ENCODE measurements around the gene KLHL7. TPM values are rescaled to one million over a fixed set of nuclear protein-coding genes. Genes with fewer than 3 reads are reported as not detected.

The KLHL7 gene, protein sequence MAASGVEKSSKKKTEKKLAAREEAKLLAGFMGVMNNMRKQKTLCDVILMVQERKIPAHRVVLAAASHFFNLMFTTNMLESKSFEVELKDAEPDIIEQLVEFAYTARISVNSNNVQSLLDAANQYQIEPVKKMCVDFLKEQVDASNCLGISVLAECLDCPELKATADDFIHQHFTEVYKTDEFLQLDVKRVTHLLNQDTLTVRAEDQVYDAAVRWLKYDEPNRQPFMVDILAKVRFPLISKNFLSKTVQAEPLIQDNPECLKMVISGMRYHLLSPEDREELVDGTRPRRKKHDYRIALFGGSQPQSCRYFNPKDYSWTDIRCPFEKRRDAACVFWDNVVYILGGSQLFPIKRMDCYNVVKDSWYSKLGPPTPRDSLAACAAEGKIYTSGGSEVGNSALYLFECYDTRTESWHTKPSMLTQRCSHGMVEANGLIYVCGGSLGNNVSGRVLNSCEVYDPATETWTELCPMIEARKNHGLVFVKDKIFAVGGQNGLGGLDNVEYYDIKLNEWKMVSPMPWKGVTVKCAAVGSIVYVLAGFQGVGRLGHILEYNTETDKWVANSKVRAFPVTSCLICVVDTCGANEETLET
- total RNA-seq (10 to 100 TPM; 17.5 to 31.6 (median 23.5) TPM), polyA plus RNA-seq (10 to 100 TPM in 2 of 3 donors, 1 to 10 TPM in 1; 8.8 to 12.3 (median 11.8) TPM)
- long read RNA-seq, donor 1, full-length matches to known transcripts: 12 of 17 reads
- long read RNA-seq, donor 1, partial matches to known transcripts: 5 of 17 reads
- long read RNA-seq, donor 1, other reads (novel, unspliced or antisense): 0 of 17 reads
- long read RNA-seq, donor 2, full-length matches to known transcripts: 5 of 5 reads
- long read RNA-seq, donor 2, partial matches to known transcripts: 0 of 5 reads
- long read RNA-seq, donor 2, other reads (novel, unspliced or antisense): 0 of 5 reads

- intact Hi-C loops (cut with DNase I; ENCODE audit: low total_unique reads): loop anchor here (5.0 kb wide), 1 partner anchor 77 kb away; the partner anchor contains the start of gene NUP42
- TF ChIP-seq POLR2A (IDR thresholded peaks at IDR 0.05) (peak; percentile 66 to 90 (median 87)), POLR2AphosphoS5 (IDR thresholded peaks at IDR 0.05) (peak; percentile 97 to 99 (median 99))
- TF ChIP-seq, protein P1, sequence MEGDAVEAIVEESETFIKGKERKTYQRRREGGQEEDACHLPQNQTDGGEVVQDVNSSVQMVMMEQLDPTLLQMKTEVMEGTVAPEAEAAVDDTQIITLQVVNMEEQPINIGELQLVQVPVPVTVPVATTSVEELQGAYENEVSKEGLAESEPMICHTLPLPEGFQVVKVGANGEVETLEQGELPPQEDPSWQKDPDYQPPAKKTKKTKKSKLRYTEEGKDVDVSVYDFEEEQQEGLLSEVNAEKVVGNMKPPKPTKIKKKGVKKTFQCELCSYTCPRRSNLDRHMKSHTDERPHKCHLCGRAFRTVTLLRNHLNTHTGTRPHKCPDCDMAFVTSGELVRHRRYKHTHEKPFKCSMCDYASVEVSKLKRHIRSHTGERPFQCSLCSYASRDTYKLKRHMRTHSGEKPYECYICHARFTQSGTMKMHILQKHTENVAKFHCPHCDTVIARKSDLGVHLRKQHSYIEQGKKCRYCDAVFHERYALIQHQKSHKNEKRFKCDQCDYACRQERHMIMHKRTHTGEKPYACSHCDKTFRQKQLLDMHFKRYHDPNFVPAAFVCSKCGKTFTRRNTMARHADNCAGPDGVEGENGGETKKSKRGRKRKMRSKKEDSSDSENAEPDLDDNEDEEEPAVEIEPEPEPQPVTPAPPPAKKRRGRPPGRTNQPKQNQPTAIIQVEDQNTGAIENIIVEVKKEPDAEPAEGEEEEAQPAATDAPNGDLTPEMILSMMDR (IDR thresholded peaks at IDR 0.05 in 8 of 11, conservative IDR thresholded peaks at IDR 0.05 in 3 of 11): peak in 2 of 11 experiments; percentile 19 to 29
Observed at GRCh38 chr7:23105644-23106056, at the start of gene KLHL7. KLHL7 (plus strand) TSS chr7:23105785; CDS start chr7:23106027, 242 bp downstream.

GRCh38 chr7:23058408-23059096, 47.0 kb upstream of the KLHL7 start:
- intact Hi-C loops (cut with DNase I; ENCODE audit: low total_unique reads): loop anchor here (5.0 to 10.0 kb wide), 2 partner anchors 206 to 494 kb away; no protein-coding TSS in a partner anchor

More at GRCh38 chr7:23105644-23106056, at the start of gene KLHL7:
- H3K4me1 ChIP-seq: peaks cover 14 to 48% (median 40%) of the 10 kb centered on the region in 6 donors
- H3K4me3 ChIP-seq: peak within 1 kb of the TSS; percentile 72 to 96 (median 84)
- peaks cover 0 to 9% (median 2%) of the 10 kb centered on the region in 8 donors for H3K9me3 ChIP-seq
- H3K27me3 ChIP-seq (replicated peaks in 1 of 7): no peaks in the 10 kb centered on the region
- 0 to 1% (median 0%) methylated on average over 32 to 40 of the region's 40 CpGs for WGBS, 5 donors
- peak within 1 kb of the TSS; percentile 90 to 96 (median 95) for H3K27ac ChIP-seq
- DNase-seq: peak; percentile 100
- no peaks in the 10 kb centered on the region for H3K36me3 ChIP-seq

DNA sequence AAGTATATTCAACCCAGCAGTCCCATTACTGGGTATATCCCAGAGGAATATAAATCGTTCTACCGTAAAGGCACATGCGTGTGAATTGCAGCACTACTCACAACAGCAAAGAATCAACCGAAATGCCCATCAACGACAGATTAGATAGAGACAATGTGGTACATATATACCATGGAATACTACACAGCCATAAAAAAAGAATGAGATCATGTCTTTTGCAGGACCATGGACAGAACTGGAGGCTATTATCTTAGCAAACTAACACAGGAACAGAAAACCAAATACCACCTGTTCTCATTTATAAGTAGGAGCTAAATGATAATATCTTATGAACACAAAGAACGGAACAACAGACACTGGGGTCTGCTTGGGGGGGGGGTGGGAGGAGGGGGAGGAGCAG, 44.3 kb upstream of the KLHL7 start:
- peaks cover 0 to 10% (median 0%) of the 10 kb centered on the region in 6 donors for H3K4me1 ChIP-seq
- WGBS, 5 donors: 78 to 97% (median 89%) methylated on average over 6 of the region's 6 CpGs
- no peak overlapping the region for H3K4me3 ChIP-seq
- intact Hi-C loops (cut with DNase I; ENCODE audit: low total_unique reads): no loop called here
- H3K27ac ChIP-seq: no peak overlapping the region
- DNase-seq: no peak
- no peaks in the 10 kb centered on the region for H3K27me3 ChIP-seq (replicated peaks in 1 of 7)
- TF ChIP-seq POLR2AphosphoS5 (IDR thresholded peaks at IDR 0.05): no peak
- no peaks in the 10 kb centered on the region for H3K36me3 ChIP-seq
- H3K9me3 ChIP-seq: no peaks in the 10 kb centered on the region

More at GRCh38 chr7:23058408-23059096, 47.0 kb upstream of the KLHL7 start:
- peaks cover 0 to 10% (median 0%) of the 10 kb centered on the region in 6 donors for H3K4me1 ChIP-seq
- H3K27me3 ChIP-seq (replicated peaks in 1 of 7): no peaks in the 10 kb centered on the region
- H3K4me3 ChIP-seq: no peak overlapping the region
- H3K9me3 ChIP-seq: no peaks in the 10 kb centered on the region
- TF ChIP-seq, protein P1 (IDR thresholded peaks at IDR 0.05 in 8 of 11, conservative IDR thresholded peaks at IDR 0.05 in 3 of 11): no peak
- TF ChIP-seq POLR2AphosphoS5 (IDR thresholded peaks at IDR 0.05): no peak
- H3K27ac ChIP-seq: peak overlapping the region in 4 of 8 donors; percentile 1 to 50 (median 12)
- DNase-seq: no peak
- whole genome bisulfite sequencing, 5 donors: 65 to 71% (median 69%) methylated on average over 6 of the region's 6 CpGs
- H3K36me3 ChIP-seq: no peaks in the 10 kb centered on the region

DNA sequence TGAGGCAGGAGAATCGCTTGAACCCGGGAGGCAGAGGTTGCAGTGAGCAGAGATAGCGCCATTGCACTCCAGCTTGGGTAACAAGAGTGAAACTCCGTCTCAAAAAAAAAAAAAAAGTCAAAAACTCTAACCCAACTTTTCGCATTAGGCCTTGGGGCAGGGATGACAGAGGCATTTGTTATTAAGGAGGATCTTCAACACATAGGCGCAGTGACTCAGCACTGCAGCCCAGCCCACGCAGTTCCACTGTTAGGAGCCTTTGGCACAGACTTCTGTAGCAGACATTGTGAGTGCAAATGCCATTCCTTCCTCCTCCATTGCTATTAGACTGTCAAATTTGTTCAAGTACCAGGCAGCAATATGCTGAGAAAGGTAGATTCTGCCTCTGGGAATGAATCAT, 43.1 kb upstream of the KLHL7 start:
- Histone ChIP-seq H3K4me3 (no peak overlapping the region), H3K36me3 (no peaks in the 10 kb centered on the region), H3K9me3 (no peaks in the 10 kb centered on the region), H3K4me1 (peaks cover 0 to 10% (median 0%) of the 10 kb centered on the region in 6 donors), H3K27ac (peak overlapping the region in 2 of 8 donors; percentile 18 to 43), H3K27me3 (replicated peaks in 1 of 7) (no peaks in the 10 kb centered on the region)
- intact Hi-C loops (cut with DNase I; ENCODE audit: low total_unique reads): no loop called here
- DNase-seq: no peak
- TF ChIP-seq, protein P1 (IDR thresholded peaks at IDR 0.05 in 8 of 11, conservative IDR thresholded peaks at IDR 0.05 in 3 of 11): no peak
- TF ChIP-seq POLR2A (IDR thresholded peaks at IDR 0.05) (no peak), POLR2AphosphoS5 (IDR thresholded peaks at IDR 0.05) (no peak)
- WGBS, 5 donors: 81 to 93% (median 90%) methylated on average over 7 of the region's 7 CpGs
